ENCODE measurements around the gene IL13RA1.

The IL13RA1 gene

GRCh38 chrX:118772051-118772450, 44.6 kb downstream of the IL13RA1 start:
- in situ Hi-C loops (cut with HindIII; ENCODE audit: low sequenced_read_pairs), result no loop called here

- in situ Hi-C loops (cut with HindIII; ENCODE audit: low sequenced_read_pairs), result no loop called here
Measured at GRCh38 chrX:118773782-118774181, 46.4 kb downstream of the IL13RA1 start.

- in situ Hi-C loops (cut with HindIII; ENCODE audit: low sequenced_read_pairs), result no loop called here
Measured at GRCh38 chrX:118779581-118779980, 52.2 kb downstream of the IL13RA1 start.

GRCh38 chrX:118780509-118780908, 53.1 kb downstream of the IL13RA1 start:
- in situ Hi-C loops (cut with HindIII; ENCODE audit: low sequenced_read_pairs), result no loop called here

GRCh38 chrX:118780911-118781310, 53.5 kb downstream of the IL13RA1 start:
- in situ Hi-C loops (cut with HindIII; ENCODE audit: low sequenced_read_pairs), result no loop called here

- in situ Hi-C loops (cut with HindIII; ENCODE audit: low sequenced_read_pairs), result no loop called here
Measured at GRCh38 chrX:118795528-118796280, 68.3 kb downstream of the IL13RA1 start.

- in situ Hi-C loops (cut with HindIII; ENCODE audit: low sequenced_read_pairs), result loop anchor here (25.0 kb wide), 1 partner anchor 166 kb away; no protein-coding TSS in a partner anchor
Measured at GRCh38 chrX:118802857-118803256, 75.5 kb downstream of the IL13RA1 start.

GRCh38 chrX:118807151-118808017, 80.0 kb downstream of the IL13RA1 start:
- in situ Hi-C loops (cut with HindIII; ENCODE audit: low sequenced_read_pairs), result loop anchor here (25.0 kb wide), 1 partner anchor 170 kb away; no protein-coding TSS in a partner anchor

- in situ Hi-C loops (cut with HindIII; ENCODE audit: low sequenced_read_pairs), result loop anchor here (25.0 kb wide), 1 partner anchor 180 kb away; no protein-coding TSS in a partner anchor
Measured at GRCh38 chrX:118817257-118817656, 89.9 kb downstream of the IL13RA1 start.

GRCh38 chrX:118823263-118824172, 96.1 kb downstream of the IL13RA1 start, which contains the start of gene ZCCHC12:
ZCCHC12 (plus strand) TSS chrX:118823824; CDS start chrX:118825245, 1,421 bp downstream.
- in situ Hi-C loops (cut with HindIII; ENCODE audit: low sequenced_read_pairs), result loop anchor here (25.0 kb wide), 1 partner anchor 186 kb away; no protein-coding TSS in a partner anchor

GRCh38 chrX:118824173-118824730, 96.8 kb downstream of the IL13RA1 start:
- in situ Hi-C loops (cut with HindIII; ENCODE audit: low sequenced_read_pairs), result loop anchor here (25.0 kb wide), 1 partner anchor 187 kb away; no protein-coding TSS in a partner anchor

- in situ Hi-C loops (cut with HindIII; ENCODE audit: low sequenced_read_pairs), result no loop called here
Measured at GRCh38 chrX:118825227-118825626, 97.8 kb downstream of the IL13RA1 start.

- in situ Hi-C loops (cut with HindIII; ENCODE audit: low sequenced_read_pairs), result no loop called here
Measured at GRCh38 chrX:118839334-118839958, 112.0 kb downstream of the IL13RA1 start.

Measured in endothelial cell of hepatic sinusoid (primary cell).